Smooth muscle cell (in vitro differentiated cells): ENCODE data around the gene CSNK1A1. TPM values are rescaled to one million over a fixed set of nuclear protein-coding genes. Genes with fewer than 3 reads are reported as not detected.
A peak's percentile ranks its signal among the peaks of the same experiment; 100 is the strongest.

Experiments used
- DNase-seq: peaks from one replicate; lab custom pipeline; 2025; ENCODE audit not compliant: unreplicated experiment; lab: John Stamatoyannopoulos, UW
- H2AFZ ChIP-seq: fragments of 200-600 bp; sonication (generic); 2 replicates; pipeline ENCODE4 v1.6.0; 2016; ENCODE audit warnings: antibody characterized with exemption, low read depth, mild to moderate bottlenecking
- H3F3A ChIP-seq: fragments of 200-600 bp; sonication (generic); 2 replicates; pipeline ENCODE4 v1.6.0; 2017; ENCODE audit warnings: antibody characterized with exemption, low read depth
- H3K27ac ChIP-seq: fragments of 200-600 bp; sonication (generic); 2 replicates; pipeline ENCODE4 v1.5.1; 2016; ENCODE audit warnings: low read depth, mild to moderate bottlenecking
- H3K27me3 ChIP-seq: fragments of 200-600 bp; sonication (generic); 2 replicates; pipeline ENCODE4 v1.6.1; 2016; ENCODE audit warnings: low read depth, mild to moderate bottlenecking
- H3K36me3 ChIP-seq: fragments of 200-600 bp; sonication (generic); 2 replicates; pipeline ENCODE4 v1.5.1; 2016; ENCODE audit warnings: low read depth
- H3K4me1 ChIP-seq: fragments of 200-600 bp; sonication (generic); 2 replicates; pipeline ENCODE4 v1.5.1; 2016; ENCODE audit warnings: low read depth
- H3K4me2 ChIP-seq: fragments of 200-600 bp; sonication (generic); 2 replicates; pipeline ENCODE4 v1.6.0; 2016; ENCODE audit warnings: mild to moderate bottlenecking
- H3K4me3 ChIP-seq: fragments of 200-600 bp; sonication (generic); 2 replicates; pipeline ENCODE4 v1.5.1; 2016; ENCODE audit warnings: mild to moderate bottlenecking
- H3K79me2 ChIP-seq: fragments of 200-600 bp; sonication (generic); 2 replicates; pipeline ENCODE4 v1.6.0; 2016; ENCODE audit warnings: low read depth, mild to moderate bottlenecking
- H3K9ac ChIP-seq: fragments of 200-600 bp; sonication (generic); 2 replicates; pipeline ENCODE4 v1.6.0; 2016; ENCODE audit warnings: low read depth
- H3K9me3 ChIP-seq: fragments of 200-600 bp; sonication (generic); replicated peaks from 2 replicates; pipeline ENCODE4 v1.5.1; 2016; ENCODE audit warnings: low read depth
- H4K20me1 ChIP-seq: fragments of 200-600 bp; sonication (generic); 2 replicates; pipeline ENCODE4 v1.6.0; 2016; ENCODE audit warnings: low read depth
- CTCF ChIP-seq: fragments of 200-600 bp; sonication (generic); IDR thresholded peaks from 2 replicates; pipeline ENCODE4 v1.5.1; 2017; ENCODE audit warnings: borderline replicate concordance, mild to moderate bottlenecking, antibody characterized with exemption; ENCODE audit not compliant: insufficient read depth, poor library complexity, severe bottlenecking
- WGBS: methylation state at CpG from one replicate; pipeline ENCODE4 v1.1.7; 2016; ENCODE audit warnings: low lambda C conversion rate; 5-methylcytosine and 5-hydroxymethylcytosine counted together
- polyA plus RNA-seq: library from polyadenylated mRNA; unstranded; fragments of >200 nt; fragmentation: Nextera tagmentation; extraction: Ambion mirVana; gene quantifications from 2 replicates; pipeline ENCODE4 v1.2.1, GENCODE V29; 2016
- total RNA-seq: library from RNA; depleted of rRNA; stranded (reverse); fragments of >200 nt; gene quantifications from 2 replicates; pipeline ENCODE4 v1.2.3, GENCODE V29; 2014

CSNK1A1 gene
- total and polyA plus RNA-seq, 2 experiments from 2014 or later, result 129 to 294 TPM

GRCh38 chr5:149473441-149473840 is 77.8 kb downstream of the CSNK1A1 start:
- Histone ChIP-seq H3K4me1 (no peaks in the 10 kb centered on the region), H3K27me3 (no peaks in the 10 kb centered on the region), H3K36me3 (no peaks in the 10 kb centered on the region), H3K79me2 (no peaks in the 10 kb centered on the region), H2AFZ (no peak overlapping the region), H3K9me3 (no peaks in the 10 kb centered on the region), H3K9ac (no peak overlapping the region), H4K20me1 (no peaks in the 10 kb centered on the region), H3K4me3 (no peak overlapping the region), H3K27ac (no peak overlapping the region), H3K4me2 (no peak overlapping the region), H3F3A (peaks cover 9% of the 10 kb centered on the region)
- TF ChIP-seq CTCF, result no peak
- 86% methylated on average over 7 of the region's 7 CpGs for WGBS
- DNase-seq, result no peak

DNA sequence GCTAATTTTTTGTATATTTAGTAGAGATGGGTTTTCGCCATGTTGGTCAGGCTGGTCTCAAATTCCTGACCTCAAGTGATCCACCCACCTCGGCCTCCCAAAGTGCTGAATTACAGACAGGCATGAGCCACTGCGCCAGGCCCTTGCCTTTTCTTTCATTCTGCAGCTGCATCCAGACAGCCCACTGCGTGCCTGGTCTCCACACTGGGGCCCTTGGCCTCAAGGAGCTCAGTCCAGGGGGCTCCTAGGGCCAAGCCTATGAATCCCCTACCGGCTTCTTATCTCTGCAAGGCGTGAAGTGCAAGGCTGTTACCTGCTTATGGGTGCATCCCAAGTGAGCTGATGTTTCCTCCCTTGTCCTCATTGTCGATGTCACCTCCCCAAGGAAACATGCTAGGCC is 78.8 kb downstream of the CSNK1A1 start:
- H2AFZ ChIP-seq, result no peak overlapping the region
- peak overlapping the region; percentile 31 for H3K4me2 ChIP-seq
- no peaks in the 10 kb centered on the region for H3K79me2 ChIP-seq
- H3K27me3 ChIP-seq, result no peaks in the 10 kb centered on the region
- no peak overlapping the region for H3K9ac ChIP-seq
- 89% methylated on average over 7 of the region's 7 CpGs for WGBS
- no peak overlapping the region for H3K4me3 ChIP-seq
- H3K4me1 ChIP-seq, result no peaks in the 10 kb centered on the region
- no peak for TF ChIP-seq CTCF
- no peak for DNase-seq
- H4K20me1 ChIP-seq, result no peaks in the 10 kb centered on the region
- H3K9me3 ChIP-seq, result no peaks in the 10 kb centered on the region
- no peaks in the 10 kb centered on the region for H3K36me3 ChIP-seq
- H3F3A ChIP-seq, result peaks cover 9% of the 10 kb centered on the region
- no peak overlapping the region for H3K27ac ChIP-seq

DNA sequence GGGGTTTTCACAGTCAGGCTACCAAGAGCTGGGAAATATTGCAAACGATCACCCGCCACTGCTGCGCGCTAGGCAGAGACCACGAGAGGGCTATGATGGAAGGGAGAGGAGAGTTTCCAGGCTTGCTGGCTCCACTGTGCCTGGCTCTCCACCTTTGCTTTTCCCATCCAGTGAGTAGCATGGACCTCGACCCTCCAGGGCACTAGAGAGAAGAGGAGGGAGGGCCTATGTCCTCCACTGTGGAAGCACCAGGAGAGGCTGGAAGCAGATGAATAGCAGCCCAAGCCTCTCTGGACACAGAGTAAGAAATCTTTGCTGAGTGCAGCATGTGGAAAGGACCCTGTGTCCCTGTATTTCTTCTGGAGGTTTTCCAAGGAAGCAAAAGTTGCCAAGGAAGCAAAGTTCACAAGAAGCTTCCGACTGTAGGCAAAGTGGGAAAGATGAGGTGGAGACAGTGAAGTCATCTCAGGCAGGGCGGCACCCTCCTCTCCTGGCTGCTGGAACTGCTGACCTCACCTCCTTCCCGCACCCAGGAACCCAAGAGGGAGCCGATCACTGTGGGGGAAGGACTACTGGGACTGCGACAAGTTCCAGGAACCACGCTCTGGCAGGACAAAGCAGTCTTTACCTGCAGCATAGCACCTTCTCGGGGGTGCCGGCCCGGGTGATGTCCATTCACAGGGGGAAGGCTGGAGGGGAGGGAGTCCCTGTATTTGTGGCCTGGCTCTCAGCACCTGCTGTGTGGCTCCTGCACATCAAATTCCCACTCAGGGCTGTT is 79.6 kb downstream of the CSNK1A1 start:
- peak overlapping the region; percentile 26 for H3K9ac ChIP-seq
- peaks cover 9% of the 10 kb centered on the region for H3F3A ChIP-seq
- no peak overlapping the region for H2AFZ ChIP-seq
- DNase-seq, result no peak
- H3K4me3 ChIP-seq, result no peak overlapping the region
- TF ChIP-seq CTCF, result no peak
- no peaks in the 10 kb centered on the region for H3K79me2 ChIP-seq
- H4K20me1 ChIP-seq, result no peaks in the 10 kb centered on the region
- H3K4me1 ChIP-seq, result no peaks in the 10 kb centered on the region
- H3K9me3 ChIP-seq, result no peaks in the 10 kb centered on the region
- H3K36me3 ChIP-seq, result no peaks in the 10 kb centered on the region
- H3K27ac ChIP-seq, result peak overlapping the region; percentile 68
- no peaks in the 10 kb centered on the region for H3K27me3 ChIP-seq
- WGBS, result 76% methylated on average over 15 of the region's 15 CpGs
- H3K4me2 ChIP-seq, result peak overlapping the region; percentile 31

GRCh38 chr5:149470942-149471341 is 80.3 kb downstream of the CSNK1A1 start:
- Histone ChIP-seq H3K4me3 (no peak overlapping the region), H3K79me2 (no peaks in the 10 kb centered on the region), H3K27me3 (no peaks in the 10 kb centered on the region), H3K27ac (no peak overlapping the region), H3K9ac (peak overlapping the region; percentile 26), H3F3A (peaks cover 9% of the 10 kb centered on the region), H4K20me1 (no peaks in the 10 kb centered on the region), H3K36me3 (no peaks in the 10 kb centered on the region), H3K9me3 (no peaks in the 10 kb centered on the region), H3K4me1 (no peaks in the 10 kb centered on the region), H2AFZ (no peak overlapping the region), H3K4me2 (no peak overlapping the region)
- 91% methylated on average over 6 of the region's 6 CpGs for WGBS
- no peak for DNase-seq
- TF ChIP-seq CTCF, result no peak
